ENCODE data around the gene TAS1R1.

- TF ChIP-seq CTCF (IDR thresholded peaks at IDR 0.05; ENCODE audit: insufficient read depth, low read length, poor library complexity, severe bottlenecking) (no peak), EZH2phosphoT487 (conservative IDR thresholded peaks at IDR 0.05; ENCODE audit: low read length) (no peak)
These were observed 25.0 kb downstream of the TAS1R1 start for GRCh38 chr1:6580119-6580592.
